Stimulated activated CD8-positive, alpha-beta memory T cell treated with anti-CD3 and anti-CD28 coated beads, Interleukin-15, amount 100 ng/mL, for 24 hours (primary cell): ENCODE data around the gene ASGR1.
A peak's percentile ranks its signal among the peaks of the same experiment; 100 is the strongest.
"Not testable (repeated sequence)": the region's sequence is repeated elsewhere in the genome, so short reads cannot be mapped to it uniquely, and the experiment has no call there.

Experiments used
- DNase-seq: peaks from one replicate; pipeline ENCODE4 v3.0.0-alpha.2; 2020; ENCODE audit warnings: low read depth

The ASGR1 gene

GRCh38 chr17:7158424-7158823, 20.7 kb downstream of the ASGR1 start:
- DNase-seq, result not testable (repeated sequence)

- no peak for DNase-seq
These were observed 22.7 kb downstream of the ASGR1 start for GRCh38 chr17:7156342-7156940.

GRCh38 chr17:7147772-7148171, 31.4 kb downstream of the ASGR1 start:
- DNase-seq, result no peak

- no peak for DNase-seq
These were observed 33.1 kb downstream of the ASGR1 start for GRCh38 chr17:7146115-7146514.

- DNase-seq, result no peak
These were observed 35.0 kb downstream of the ASGR1 start for GRCh38 chr17:7144213-7144612.

GRCh38 chr17:7141824-7142223, 37.3 kb downstream of the ASGR1 start:
- no peak for DNase-seq

- DNase-seq, result no peak
These were observed 39.8 kb downstream of the ASGR1 start for GRCh38 chr17:7139400-7139799.

GRCh38 chr17:7138800-7139381, 40.3 kb downstream of the ASGR1 start:
- no peak for DNase-seq

- DNase-seq, result no peak
These were observed 41.8 kb downstream of the ASGR1 start for GRCh38 chr17:7137171-7137943.

- DNase-seq, result peak; percentile 60
These were observed 42.8 kb downstream of the ASGR1 start for GRCh38 chr17:7136266-7136877.

- no peak for DNase-seq
These were observed 45.3 kb downstream of the ASGR1 start for GRCh38 chr17:7133916-7134315.

- no peak for DNase-seq
These were observed 45.7 kb downstream of the ASGR1 start for GRCh38 chr17:7133424-7133823.

- DNase-seq, result no peak
These were observed 46.6 kb downstream of the ASGR1 start for GRCh38 chr17:7132511-7133094.

GRCh38 chr17:7131423-7131791, 47.8 kb downstream of the ASGR1 start:
- DNase-seq, result no peak

- DNase-seq, result no peak
These were observed 48.3 kb downstream of the ASGR1 start for GRCh38 chr17:7130621-7131422.

GRCh38 chr17:7129311-7129710, 49.9 kb downstream of the ASGR1 start:
- DNase-seq, result no peak

- DNase-seq, result no peak
These were observed 51.0 kb downstream of the ASGR1 start for GRCh38 chr17:7128160-7128559.

GRCh38 chr17:7127501-7127900, 51.7 kb downstream of the ASGR1 start:
- not testable (repeated sequence) for DNase-seq

- DNase-seq, result not testable (repeated sequence)
These were observed 52.8 kb downstream of the ASGR1 start for GRCh38 chr17:7126386-7126785.

- no peak for DNase-seq
These were observed 54.2 kb downstream of the ASGR1 start for GRCh38 chr17:7124923-7125322.

GRCh38 chr17:7123844-7124243, 55.3 kb downstream of the ASGR1 start:
- no peak for DNase-seq
